CD4-positive, alpha-beta T cell (primary cell): Measurements from ENCODE around the gene P2RY11. TPM values are rescaled to one million over a fixed set of nuclear protein-coding genes. Genes with fewer than 3 reads are reported as not detected.
A peak's percentile ranks its signal among the peaks of the same experiment; 100 is the strongest.

Experiments used
- ATAC-seq: fragments of 200-7000 bp; cut with Tn5 transposase; one replicate; pipeline ENCODE4 v1.10.0; 2022; ENCODE audit warnings: mild to moderate bottlenecking; ENCODE audit not compliant: poor library complexity
- CTCF ChIA-PET: fragments of 350-600 bp; sonication (Branson Sonifier 250); formaldehyde crosslinking; loops from one replicate; lab custom pipeline; 2021; ENCODE audit warnings: antibody characterized with exemption, inconsistent platforms; lab: Charles Lee
- POLR2A ChIA-PET: fragments of 350-600 bp; sonication (Branson Sonifier 250); formaldehyde crosslinking; loops from one replicate; lab custom pipeline; 2021; ENCODE audit warnings: antibody characterized with exemption, inconsistent platforms; lab: Charles Lee
- DNase-seq, 14 experiments: peaks; one replicate each; pipeline ENCODE4 v3.0.0-alpha.2; 2013 to 2020; ENCODE audit warnings: mixed read lengths in 2 of 14
- H3K27ac ChIP-seq, 2 donors: one replicate each; pipeline versions ENCODE4 v1.5.1 to v1.7.0; 2013; ENCODE audit warnings: low read length in 2 of 2, low read depth in 1 of 2, mild to moderate bottlenecking in 1 of 2
- H3K27me3 ChIP-seq, 2 experiments: 1 replicate in 1 of 2; 2 replicates in 1 of 2; pipeline versions ENCODE4 v1.6.1 to v1.7.0; 2013; ENCODE audit warnings: low read length in 2 of 2, control low read depth in 1 of 2, mild to moderate bottlenecking in 1 of 2, moderate library complexity in 1 of 2; ENCODE audit not compliant: insufficient read depth in 2 of 2, control insufficient read depth in 1 of 2
- H3K36me3 ChIP-seq: one replicate; pipeline ENCODE4 v1.6.1; 2013; ENCODE audit warnings: low read length, control low read depth; ENCODE audit not compliant: insufficient read depth
- H3K4me1 ChIP-seq: one replicate; pipeline ENCODE4 v1.6.1; 2013; ENCODE audit warnings: low read length, control low read depth; ENCODE audit not compliant: insufficient read depth
- H3K4me3 ChIP-seq: one replicate; pipeline ENCODE4 v1.5.1; 2013; ENCODE audit warnings: mild to moderate bottlenecking, low read length, moderate library complexity
- H3K9me3 ChIP-seq, 2 experiments: 1 replicate in 1 of 2; 2 replicates in 1 of 2; pipeline versions ENCODE4 v1.6.1 to v1.7.0; 2013; ENCODE audit warnings: low read length in 2 of 2, mild to moderate bottlenecking in 2 of 2, control low read depth in 1 of 2, moderate library complexity in 1 of 2; ENCODE audit not compliant: control insufficient read depth in 1 of 2, insufficient read depth in 1 of 2
- H3K27ac Mint-ChIP-seq: one replicate; pipeline ENCODE4 v1.8.0; 2020; ENCODE audit warnings: mixed read lengths
- H3K27me3 Mint-ChIP-seq: one replicate; pipeline ENCODE4 v1.8.0; 2021; ENCODE audit warnings: mixed read lengths
- H3K36me3 Mint-ChIP-seq: one replicate; pipeline ENCODE4 v1.8.0; 2021; ENCODE audit warnings: low read depth, mixed read lengths
- H3K4me1 Mint-ChIP-seq: one replicate; pipeline ENCODE4 v1.8.0; 2021; ENCODE audit warnings: low read depth, mixed read lengths
- H3K4me3 Mint-ChIP-seq: one replicate; pipeline ENCODE4 v1.8.0; 2020; ENCODE audit warnings: mild to moderate bottlenecking, mixed read lengths
- H3K9me3 Mint-ChIP-seq: one replicate; pipeline ENCODE4 v1.8.0; 2020; ENCODE audit warnings: mixed read lengths
- intact Hi-C, 2 experiments: fragments of 100-400 bp; cut with DNase I in 1 of 2; cut with micrococcal nuclease in 1 of 2; formaldehyde crosslinking; loops; one replicate each; pipeline versions ENCODE4 v1.15.1 to v1.9.0; 2023 to 2025; cut with DNase I, micrococcal nuclease
- total RNA-seq, 174 experiments: library from RNA in 2 of 174; stranded (reverse) in 2 of 174; gene quantifications; one replicate each; pipeline ENCODE4 v1.2.3 and lab custom pipeline; 2021 to 2026
- TF ChIP-seq, protein P1 (sequence below): fragments of 200-600 bp; IDR thresholded peaks from one replicate; pipeline ENCODE4 v1.8.0; 2022; ENCODE audit warnings: antibody characterized with exemption, mild to moderate bottlenecking

P2RY11 gene
- total RNA-seq, 2 experiments from 2014 or later: 88.5 to 93.9 TPM

DNA sequence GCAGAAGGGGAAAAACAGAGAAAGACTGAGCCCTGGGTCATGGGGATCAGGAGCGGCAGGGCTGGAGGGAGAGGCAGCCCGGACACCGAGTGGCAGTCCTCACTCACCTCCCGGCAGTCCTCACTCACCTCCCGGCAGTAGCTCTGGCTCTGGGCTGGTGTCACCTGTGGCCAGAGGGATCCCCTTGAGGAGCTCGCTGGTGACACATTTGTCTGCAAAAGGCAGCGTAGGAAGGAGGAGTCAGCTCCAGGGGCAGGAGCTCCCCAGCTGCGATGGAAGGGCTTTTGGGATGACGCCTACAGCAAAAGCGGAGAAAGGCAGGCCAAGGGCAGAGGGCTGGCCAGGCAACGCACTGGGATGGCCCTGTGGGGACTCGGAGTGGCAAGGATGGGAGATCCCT is 7.5 kb downstream of the P2RY11 start:
- Histone ChIP-seq H3K4me3 (peak overlapping the region; percentile 97), H3K4me1 (peaks cover 51% of the 10 kb centered on the region), H3K27ac (peak overlapping the region; percentile 60 to 70), H3K9me3 (no peaks in the 10 kb centered on the region), H3K27me3 (no peaks in the 10 kb centered on the region), H3K36me3 (peaks cover 48% of the 10 kb centered on the region)
- ATAC-seq (no peak), DNase-seq (peak in 1 of 14 experiments; percentile 39)
- H3K27me3 Mint-ChIP-seq: no peaks in the 10 kb centered on the region
- TF ChIP-seq, protein P1, sequence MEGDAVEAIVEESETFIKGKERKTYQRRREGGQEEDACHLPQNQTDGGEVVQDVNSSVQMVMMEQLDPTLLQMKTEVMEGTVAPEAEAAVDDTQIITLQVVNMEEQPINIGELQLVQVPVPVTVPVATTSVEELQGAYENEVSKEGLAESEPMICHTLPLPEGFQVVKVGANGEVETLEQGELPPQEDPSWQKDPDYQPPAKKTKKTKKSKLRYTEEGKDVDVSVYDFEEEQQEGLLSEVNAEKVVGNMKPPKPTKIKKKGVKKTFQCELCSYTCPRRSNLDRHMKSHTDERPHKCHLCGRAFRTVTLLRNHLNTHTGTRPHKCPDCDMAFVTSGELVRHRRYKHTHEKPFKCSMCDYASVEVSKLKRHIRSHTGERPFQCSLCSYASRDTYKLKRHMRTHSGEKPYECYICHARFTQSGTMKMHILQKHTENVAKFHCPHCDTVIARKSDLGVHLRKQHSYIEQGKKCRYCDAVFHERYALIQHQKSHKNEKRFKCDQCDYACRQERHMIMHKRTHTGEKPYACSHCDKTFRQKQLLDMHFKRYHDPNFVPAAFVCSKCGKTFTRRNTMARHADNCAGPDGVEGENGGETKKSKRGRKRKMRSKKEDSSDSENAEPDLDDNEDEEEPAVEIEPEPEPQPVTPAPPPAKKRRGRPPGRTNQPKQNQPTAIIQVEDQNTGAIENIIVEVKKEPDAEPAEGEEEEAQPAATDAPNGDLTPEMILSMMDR: no peak
- peak overlapping the region; percentile 89 for H3K27ac Mint-ChIP-seq
- intact Hi-C loops: loop anchor here (2.0 kb wide), 2 partner anchors 24 to 132 kb away; no protein-coding TSS in a partner anchor
- H3K36me3 Mint-ChIP-seq: peaks cover 47% of the 10 kb centered on the region
- H3K9me3 Mint-ChIP-seq: no peaks in the 10 kb centered on the region
- ChIA-PET POLR2A (interaction anchor here (1.2 to 6.4 kb wide), 3 partner anchors 13 to 24 kb away, joined by 3 to 55 read pairs (median 5); partner anchors contain the start of gene PPAN), CTCF (interaction anchor here (1.0 to 1.5 kb wide), 2 partner anchors 12 to 24 kb away, joined by 3 to 5 read pairs; no protein-coding TSS in a partner anchor)
- peaks cover 11% of the 10 kb centered on the region for H3K4me1 Mint-ChIP-seq
- peak overlapping the region; percentile 96 for H3K4me3 Mint-ChIP-seq

DNA sequence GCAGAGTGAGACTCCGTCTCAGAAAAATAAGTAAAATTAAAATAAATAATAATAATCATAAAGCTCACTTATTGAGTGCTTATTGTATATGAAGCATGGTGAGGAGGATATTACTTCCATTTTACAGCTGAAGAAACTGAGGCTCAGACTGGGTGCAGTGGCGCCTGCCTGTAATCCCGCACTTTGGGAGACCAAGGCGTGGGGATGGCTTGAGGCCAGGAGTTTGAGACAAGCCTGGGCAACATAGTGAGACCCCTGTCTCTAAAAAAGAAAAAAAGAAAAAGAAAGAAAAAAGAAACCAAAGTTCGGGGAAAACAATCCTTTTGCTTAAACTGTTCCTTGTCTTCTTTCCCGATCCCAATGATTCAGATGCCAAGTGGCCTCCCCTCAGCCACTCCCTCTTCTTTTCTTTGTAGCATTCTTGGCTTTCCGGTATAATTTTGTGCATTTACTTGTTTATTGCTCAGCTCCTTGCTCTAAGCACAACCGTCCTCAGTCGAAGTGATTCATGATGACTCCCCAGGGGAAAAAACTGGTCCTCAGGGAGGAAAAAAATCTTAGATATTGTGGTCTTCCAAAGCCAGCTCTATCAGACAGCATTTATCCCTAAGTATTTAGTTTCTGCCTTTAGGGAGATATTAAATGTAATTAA is 9.2 kb downstream of the P2RY11 start:
- DNase-seq (no peak), ATAC-seq (no peak)
- H3K4me3 Mint-ChIP-seq: no peak overlapping the region
- H3K36me3 Mint-ChIP-seq: peaks cover 36% of the 10 kb centered on the region
- H3K27me3 ChIP-seq: no peaks in the 10 kb centered on the region
- peaks cover 31% of the 10 kb centered on the region for H3K36me3 ChIP-seq
- no peak overlapping the region for H3K27ac ChIP-seq
- POLR2A ChIA-PET: interaction anchor here (1.1 to 2.7 kb wide), 3 partner anchors 14 to 24 kb away, joined by 5 to 11 read pairs (median 7); partner anchors contain the start of gene PPAN
- no peak overlapping the region for H3K27ac Mint-ChIP-seq
- CTCF ChIA-PET: interaction anchor here (0.7 to 2.4 kb wide), 6 partner anchors 11 to 296 kb away, joined by 3 to 9 read pairs (median 4); no protein-coding TSS in a partner anchor
- intact Hi-C loops: loop anchor here in 1 of 2 experiments (2.0 kb wide), 1 partner anchor 22 kb away; no protein-coding TSS in a partner anchor
- H3K27me3 Mint-ChIP-seq: no peaks in the 10 kb centered on the region
- H3K9me3 ChIP-seq: no peaks in the 10 kb centered on the region
- no peaks in the 10 kb centered on the region for H3K9me3 Mint-ChIP-seq
- peaks cover 42% of the 10 kb centered on the region for H3K4me1 ChIP-seq
- peaks cover 11% of the 10 kb centered on the region for H3K4me1 Mint-ChIP-seq
- no peak overlapping the region for H3K4me3 ChIP-seq
- TF ChIP-seq, protein P1: no peak

DNA sequence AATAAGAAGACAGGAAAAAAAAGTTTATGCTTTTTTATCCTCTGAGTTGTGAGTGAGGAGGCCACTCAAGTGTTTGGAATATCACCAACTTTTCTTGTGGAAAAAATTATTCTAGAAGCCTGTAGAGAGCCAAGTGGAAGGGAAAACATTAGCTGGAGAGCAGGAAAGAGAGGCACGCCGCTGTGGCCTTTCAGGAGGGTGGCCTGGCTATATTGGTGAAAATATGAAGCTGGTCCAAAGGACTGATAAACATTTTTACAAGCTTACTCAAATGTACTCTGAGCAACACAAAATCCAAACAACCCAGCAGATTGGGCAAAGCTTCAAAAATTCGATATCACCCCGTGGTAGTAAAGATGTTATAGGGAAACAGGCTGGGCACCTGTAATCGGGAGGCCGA is 10.6 kb downstream of the P2RY11 start:
- no peaks in the 10 kb centered on the region for H3K9me3 Mint-ChIP-seq
- Histone ChIP-seq H3K4me3 (no peak overlapping the region), H3K27ac (no peak overlapping the region), H3K4me1 (peaks cover 30% of the 10 kb centered on the region), H3K27me3 (no peaks in the 10 kb centered on the region), H3K36me3 (peaks cover 21% of the 10 kb centered on the region), H3K9me3 (no peaks in the 10 kb centered on the region)
- TF ChIP-seq, protein P1: no peak
- no peak overlapping the region for H3K4me3 Mint-ChIP-seq
- no peak overlapping the region for H3K27ac Mint-ChIP-seq
- peaks cover 11% of the 10 kb centered on the region for H3K4me1 Mint-ChIP-seq
- intact Hi-C loops: no loop called here
- no peaks in the 10 kb centered on the region for H3K27me3 Mint-ChIP-seq
- DNase-seq: no peak
- CTCF ChIA-PET: interaction anchor here (2.4 kb wide), 1 partner anchor 21 kb away, joined by 9 read pairs; no protein-coding TSS in a partner anchor
- POLR2A ChIA-PET: interaction anchor here (2.7 kb wide), 1 partner anchor 21 kb away, joined by 11 read pairs; no protein-coding TSS in a partner anchor
- H3K36me3 Mint-ChIP-seq: peaks cover 28% of the 10 kb centered on the region
- ATAC-seq: no peak
